Loucy (cell line): ENCODE measurements around the gene PLA2G5.

Experiments
- CTCF ChIP-seq: fragments of 200-600 bp; sonication (generic); conservative IDR thresholded peaks from 2 replicates; pipeline ENCODE4 v1.5.1; 2014; ENCODE audit warnings: mild to moderate bottlenecking, antibody characterized with exemption, low read length
- EZH2phosphoT487 ChIP-seq: fragments of 200-600 bp; IDR thresholded peaks from 2 replicates; pipeline ENCODE4 v1.6.1; 2018; ENCODE audit warnings: antibody characterized with exemption, mild to moderate bottlenecking, moderate library complexity, borderline replicate concordance

- TF ChIP-seq CTCF = no peak
- no peak for TF ChIP-seq EZH2phosphoT487
These were observed 35.9 kb downstream of the PLA2G5 start for GRCh38 chr1:20105856-20106255.
